ENCODE data around the gene MIDN.
"Not testable (repeated sequence)": the region's sequence is repeated elsewhere in the genome, so short reads cannot be mapped to it uniquely, and the experiment has no call there.

Gene MIDN

GRCh38 chr19:1295169-1296012 lies 47.0 kb downstream of the MIDN start:
- DNase-seq (ENCODE audit: low read depth), result no peak

DNA sequence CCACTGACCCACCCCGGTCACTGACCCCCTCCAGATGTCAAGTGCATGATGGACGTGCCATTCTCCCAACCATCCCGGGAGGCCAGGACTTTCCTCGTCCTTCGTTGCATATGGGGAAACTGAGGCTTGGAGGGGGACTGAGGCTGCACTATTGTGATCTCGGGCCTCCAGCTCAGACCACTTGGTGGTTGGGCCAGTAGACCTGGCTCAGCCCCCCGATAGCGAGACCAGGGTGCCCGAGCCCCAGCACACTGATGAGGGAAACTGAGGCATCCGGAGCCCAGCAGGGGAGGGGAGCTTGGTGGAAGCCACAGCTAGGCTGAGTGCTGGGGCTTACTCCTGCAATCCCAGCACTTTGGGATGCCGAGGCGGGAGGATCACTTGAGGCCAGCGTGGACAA lies 47.7 kb downstream of the MIDN start:
- DNase-seq (ENCODE audit: low read depth), result no peak

GRCh38 chr19:1296575-1297271 lies 48.3 kb downstream of the MIDN start:
- DNase-seq (ENCODE audit: low read depth), result no peak

- DNase-seq (ENCODE audit: low read depth), result no peak
Observed at GRCh38 chr19:1298235-1298634, 49.9 kb downstream of the MIDN start.

DNA sequence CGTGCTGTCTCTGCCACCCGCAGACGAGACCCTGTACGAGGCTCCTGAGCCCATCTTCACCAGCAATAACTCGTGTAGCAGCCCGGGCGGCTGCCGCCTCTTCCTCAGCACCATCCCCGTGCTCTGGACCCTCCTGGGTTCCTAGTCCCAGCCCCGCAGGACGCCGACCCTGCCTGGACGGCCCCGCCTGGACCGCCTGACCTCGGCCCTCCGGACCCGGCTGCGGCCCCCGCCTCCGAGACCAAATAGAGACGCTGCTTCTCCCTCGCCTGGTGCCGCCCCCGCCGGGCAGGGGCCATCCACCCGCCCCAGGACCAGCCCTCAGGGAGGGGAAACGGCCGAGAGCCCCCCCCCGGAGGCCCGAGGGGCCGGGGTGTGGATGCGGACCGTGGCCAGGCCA lies 51.4 kb downstream of the MIDN start:
- DNase-seq (ENCODE audit: low read depth), result no peak

DNA sequence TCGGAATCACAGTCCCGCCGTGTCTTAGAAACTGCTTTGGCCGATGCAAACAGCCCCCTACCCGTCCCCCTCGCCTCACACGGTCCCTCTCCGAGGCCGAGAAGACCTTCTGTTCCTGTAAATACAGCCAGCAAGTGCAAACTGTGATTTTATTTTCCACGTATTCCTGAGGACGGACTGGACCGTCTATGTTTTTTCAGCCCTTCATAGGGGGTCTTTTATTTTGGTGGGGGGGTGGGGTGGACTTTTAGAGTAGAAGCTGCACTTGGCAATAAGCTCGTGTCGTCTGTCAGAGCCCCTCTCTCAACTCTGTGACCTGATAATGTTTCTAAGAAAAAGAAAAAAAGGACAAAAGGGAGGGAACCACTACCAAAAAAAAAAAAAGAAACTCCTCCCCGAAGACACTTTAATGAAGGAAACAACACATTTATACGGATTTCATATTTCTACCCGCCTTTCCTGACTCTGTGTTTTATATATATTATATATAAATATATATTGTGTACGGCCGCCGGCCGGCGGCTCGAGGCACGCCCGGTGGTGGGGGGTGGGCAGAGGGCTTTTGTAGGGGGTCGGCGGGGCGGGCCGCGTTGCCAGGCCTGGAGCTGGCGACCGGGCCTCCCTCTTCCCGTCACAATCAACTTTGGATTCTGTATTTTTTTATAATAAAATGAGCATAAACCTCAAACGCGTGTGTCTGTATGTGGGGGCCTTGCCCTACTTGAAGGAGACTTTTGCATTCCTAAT lies 52.5 kb downstream of the MIDN start:
- no peak for DNase-seq (ENCODE audit: low read depth)

GRCh38 chr19:1302533-1303239 lies 54.3 kb downstream of the MIDN start:
- DNase-seq (ENCODE audit: low read depth), result no peak

GRCh38 chr19:1304197-1304924 lies 56.0 kb downstream of the MIDN start:
- no peak for DNase-seq (ENCODE audit: low read depth)

DNA sequence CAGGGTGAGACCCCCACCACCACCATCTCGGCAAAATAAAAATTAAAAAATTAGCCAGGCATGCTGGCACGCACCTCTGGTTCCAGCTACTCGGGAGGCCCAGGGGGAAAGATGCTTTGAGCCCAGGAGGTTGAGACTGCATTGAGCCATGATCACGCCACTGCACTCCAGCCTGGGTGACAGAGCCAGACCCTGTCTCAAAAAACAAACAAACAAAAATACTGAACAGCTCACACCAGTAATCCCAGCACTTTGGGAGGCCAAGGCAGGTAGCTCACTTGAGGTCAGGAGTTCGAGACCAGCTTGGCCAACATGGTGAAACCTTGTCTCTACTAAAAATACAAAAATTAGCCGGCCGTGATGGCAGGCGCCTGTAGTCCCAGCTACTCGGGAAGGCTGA lies 57.0 kb downstream of the MIDN start:
- DNase-seq (ENCODE audit: low read depth), result not testable (repeated sequence)

GRCh38 chr19:1307320-1307719 lies 58.9 kb downstream of the MIDN start:
- no peak for DNase-seq (ENCODE audit: low read depth)

- DNase-seq (ENCODE audit: low read depth), result no peak
Observed at GRCh38 chr19:1307755-1308303, 59.4 kb downstream of the MIDN start.

DNA sequence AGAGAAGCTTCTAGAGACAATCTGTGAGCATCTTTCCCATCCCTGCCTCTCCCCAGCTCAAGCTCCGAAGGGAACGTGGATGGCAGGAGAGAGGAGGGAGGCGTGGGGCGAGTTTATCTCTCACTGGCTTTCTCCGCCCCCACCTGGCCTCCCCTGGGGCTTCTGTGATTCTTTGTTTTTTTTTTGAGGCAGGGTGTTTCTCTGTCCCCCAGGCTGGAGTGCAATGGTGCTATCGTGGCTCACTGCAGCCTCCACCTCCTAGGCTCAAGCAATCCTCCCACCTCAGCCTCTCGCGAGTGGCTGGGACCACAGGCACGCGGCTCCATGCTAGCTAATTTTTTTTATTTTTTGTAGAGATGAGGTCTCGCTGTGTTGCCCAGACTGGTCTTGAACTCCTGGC lies 60.3 kb downstream of the MIDN start:
- DNase-seq (ENCODE audit: low read depth), result no peak

Data from stimulated activated CD4-positive, alpha-beta T cell treated with anti-CD3 and anti-CD28 coated beads, Interleukin-2, amount 100 ng/mL, for 4 hours (primary cell).